GM21515 (cell line): ENCODE results near the gene C19orf47.
A peak's percentile ranks its signal among the peaks of the same experiment; 100 is the strongest.

ENCODE experiments used
- ATAC-seq: cut with Tn5 transposase; IDR thresholded peaks from one replicate; pipeline ENCODE4 v1.9.1; 2021; ENCODE audit not compliant: unreplicated experiment

Gene C19orf47, protein sequence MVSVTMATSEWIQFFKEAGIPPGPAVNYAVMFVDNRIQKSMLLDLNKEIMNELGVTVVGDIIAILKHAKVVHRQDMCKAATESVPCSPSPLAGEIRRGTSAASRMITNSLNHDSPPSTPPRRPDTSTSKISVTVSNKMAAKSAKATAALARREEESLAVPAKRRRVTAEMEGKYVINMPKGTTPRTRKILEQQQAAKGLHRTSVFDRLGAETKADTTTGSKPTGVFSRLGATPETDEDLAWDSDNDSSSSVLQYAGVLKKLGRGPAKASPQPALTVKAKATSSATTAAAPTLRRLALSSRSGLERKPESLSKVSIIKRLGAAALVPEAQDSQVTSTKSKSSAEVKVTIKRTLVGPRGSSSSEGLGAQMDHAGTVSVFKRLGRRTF

DNA sequence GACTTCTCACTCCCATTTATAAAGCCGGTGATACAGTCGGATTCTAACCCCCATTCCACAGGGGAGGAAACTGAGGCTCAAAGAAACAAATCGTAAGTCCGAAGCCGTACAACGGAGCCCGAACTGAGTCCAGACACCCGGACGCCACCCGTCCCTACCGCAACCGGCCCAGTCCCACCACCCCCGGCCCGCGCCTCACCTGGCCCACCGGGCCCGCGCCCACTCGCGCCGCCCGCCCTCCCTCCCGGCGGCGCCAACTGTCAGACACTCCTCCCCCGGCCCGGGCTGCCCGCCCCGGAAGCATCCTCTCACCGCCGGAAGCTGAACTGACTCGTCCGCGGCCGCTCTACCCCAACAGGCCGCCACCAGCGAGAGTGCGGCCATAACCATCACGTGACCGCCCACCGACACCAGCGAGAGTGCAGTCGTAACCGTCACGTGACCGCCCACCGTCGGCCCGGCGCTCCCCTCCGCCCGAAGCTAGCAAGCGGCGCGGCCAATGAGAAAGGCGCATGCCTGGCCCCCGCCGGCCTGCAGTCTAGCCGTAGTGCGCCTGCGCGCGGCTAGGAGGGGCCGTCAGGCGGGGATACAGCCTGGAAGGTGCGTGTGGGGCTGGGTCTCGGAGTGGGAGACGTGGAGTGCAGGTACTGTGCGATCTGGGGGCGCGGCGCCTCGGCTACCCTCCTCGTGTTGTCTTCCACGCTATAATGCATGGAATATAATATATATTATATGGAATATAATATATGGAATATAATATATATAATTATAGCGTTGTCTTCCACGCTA, at the start of gene C19orf47, which contains the start of gene PLD3:
Gene C19orf47, minus strand, starts transcription at position 273 of the 789 bp plus-strand sequence. CDS start 6,540 bp downstream, outside the sequence.
Gene PLD3, plus strand, starts transcription at position 571 of the 789 bp plus-strand sequence. CDS start 17,789 bp downstream, outside the sequence.
- ATAC-seq: peak; percentile 92

DNA sequence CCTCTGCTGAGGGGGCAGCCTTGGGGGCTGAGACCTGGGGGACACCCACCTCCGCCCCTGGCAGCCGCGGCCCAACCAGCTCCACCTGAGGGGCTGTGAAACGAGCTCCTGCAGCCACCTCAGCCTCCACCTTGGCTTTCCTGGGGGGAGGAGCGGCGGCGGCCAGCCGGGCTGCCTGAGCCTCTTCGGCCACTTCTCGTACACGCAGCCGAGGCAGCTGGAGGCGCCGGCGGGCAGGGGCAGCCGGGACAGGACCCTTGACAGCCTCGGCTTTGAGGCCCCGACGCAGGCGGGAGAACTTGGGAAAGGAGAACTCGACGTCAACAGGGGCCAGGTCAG, 49.3 kb upstream of the C19orf47 start:
- ATAC-seq: no peak

DNA sequence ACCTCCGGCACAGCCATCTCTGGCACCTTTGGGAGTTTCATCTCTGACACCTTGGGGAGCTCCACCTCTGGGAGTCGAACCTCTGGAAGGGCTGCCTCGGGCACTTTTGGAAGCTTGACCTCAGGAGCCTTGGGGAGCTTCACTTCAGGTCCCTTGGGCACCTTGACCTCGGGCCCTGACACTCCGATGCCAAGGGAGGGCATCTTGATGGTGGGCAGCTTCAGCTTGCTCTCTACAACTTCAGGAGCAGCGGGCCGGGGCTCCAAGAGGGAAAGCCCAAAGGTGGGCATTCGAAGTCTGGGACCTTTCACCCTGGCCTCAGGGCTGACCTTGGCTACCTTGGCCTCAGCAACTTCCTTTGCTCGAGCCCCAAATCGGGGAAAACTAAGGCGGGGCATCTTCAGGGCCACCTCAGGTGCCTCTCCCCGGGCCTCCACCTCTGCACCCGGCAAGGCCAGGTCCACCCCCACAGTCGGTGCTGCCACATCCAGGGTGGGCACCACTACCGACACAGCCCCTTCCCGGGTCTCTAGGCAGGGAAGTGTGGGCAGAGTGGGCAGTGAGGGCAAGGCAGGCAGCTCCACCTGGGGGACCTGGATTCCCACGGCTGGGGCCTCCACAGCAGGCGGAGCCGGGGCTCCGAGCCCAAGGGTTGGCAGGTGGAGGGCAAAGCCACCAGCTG, 48.8 kb upstream of the C19orf47 start:
- ATAC-seq: no peak

DNA sequence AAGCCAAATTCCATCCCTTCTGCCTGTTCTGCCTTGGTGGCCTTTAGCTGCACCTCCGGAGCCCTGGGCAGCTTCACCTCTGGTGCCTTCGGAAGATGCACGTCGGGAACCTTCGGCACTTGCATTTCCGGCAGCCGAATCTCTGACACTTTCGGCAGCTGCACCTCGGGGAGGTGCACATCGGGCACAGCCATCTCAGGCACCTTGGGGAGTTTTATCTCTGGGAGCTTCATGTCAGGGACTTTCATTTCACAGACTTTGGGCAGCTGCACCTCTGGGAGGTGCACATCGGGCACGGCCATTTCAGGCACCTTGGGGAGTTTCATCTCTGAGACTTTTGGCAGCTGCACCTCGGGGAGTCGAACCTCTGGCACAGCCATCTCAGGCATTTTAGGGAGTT, 47.8 kb upstream of the C19orf47 start:
- no peak for ATAC-seq

DNA sequence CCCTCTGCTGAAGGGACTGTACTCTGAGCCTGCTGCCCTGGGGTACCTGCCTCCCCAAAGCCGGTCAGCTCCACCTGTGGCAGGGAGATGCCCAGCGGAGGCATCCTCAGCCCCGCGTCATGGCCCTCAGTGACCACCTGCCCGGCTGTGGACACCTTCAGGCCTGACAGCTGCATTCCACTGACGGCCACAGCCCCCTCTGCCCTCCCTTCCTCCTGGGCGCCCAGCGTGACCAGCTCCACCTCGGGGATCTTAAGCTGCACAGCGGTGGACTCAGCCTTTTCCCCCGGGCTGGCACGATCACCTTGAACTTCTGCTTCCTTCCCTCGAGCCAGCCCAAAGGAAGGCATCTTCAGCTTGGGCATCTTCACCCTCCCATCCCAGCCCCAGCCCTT, 46.6 kb upstream of the C19orf47 start:
- ATAC-seq: no peak

DNA sequence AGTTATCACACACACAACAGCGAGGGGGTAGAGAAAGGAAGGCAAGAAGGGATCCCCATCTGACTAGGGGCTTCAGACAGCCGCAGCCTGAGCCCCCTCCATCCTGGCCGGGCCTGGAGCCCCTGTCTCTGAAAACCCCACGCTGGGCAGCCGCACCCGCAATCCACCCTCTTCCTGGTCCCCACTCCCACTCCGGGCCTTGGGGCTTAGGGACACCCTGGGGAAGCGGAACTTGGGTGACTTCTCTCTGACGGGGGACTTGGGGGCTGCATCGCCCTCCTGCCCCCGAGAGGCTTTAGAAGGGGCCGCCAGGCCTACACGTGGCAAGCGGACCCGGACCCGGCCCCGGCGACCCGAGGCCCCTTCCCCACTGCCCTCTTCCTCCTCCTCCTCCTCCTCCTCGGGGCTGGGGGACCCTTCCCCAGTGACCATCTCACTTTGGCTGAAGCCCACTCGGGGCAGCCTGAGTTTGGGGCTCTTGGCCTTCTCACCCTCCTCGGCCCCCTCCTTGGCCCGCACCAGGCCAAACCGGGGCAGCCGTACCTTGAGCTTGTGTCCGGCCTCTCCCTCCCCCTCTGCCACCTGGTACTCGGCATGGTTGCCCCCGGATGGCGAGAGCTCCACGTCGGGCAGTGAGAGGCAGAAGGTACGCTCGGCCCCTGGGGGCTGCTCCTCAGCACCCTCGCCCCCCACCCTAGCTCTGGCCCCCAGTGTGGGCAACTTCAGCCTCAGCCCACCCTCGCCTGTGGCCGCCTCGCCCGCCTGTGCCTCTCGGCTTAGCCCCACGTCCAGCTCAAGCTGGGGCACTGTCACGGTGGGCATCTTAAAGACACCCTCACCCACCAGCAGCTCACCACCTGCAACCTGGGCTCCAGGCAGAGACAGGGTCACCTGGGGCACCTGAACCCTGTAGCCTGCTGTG, 46.0 kb upstream of the C19orf47 start:
- no peak for ATAC-seq

DNA sequence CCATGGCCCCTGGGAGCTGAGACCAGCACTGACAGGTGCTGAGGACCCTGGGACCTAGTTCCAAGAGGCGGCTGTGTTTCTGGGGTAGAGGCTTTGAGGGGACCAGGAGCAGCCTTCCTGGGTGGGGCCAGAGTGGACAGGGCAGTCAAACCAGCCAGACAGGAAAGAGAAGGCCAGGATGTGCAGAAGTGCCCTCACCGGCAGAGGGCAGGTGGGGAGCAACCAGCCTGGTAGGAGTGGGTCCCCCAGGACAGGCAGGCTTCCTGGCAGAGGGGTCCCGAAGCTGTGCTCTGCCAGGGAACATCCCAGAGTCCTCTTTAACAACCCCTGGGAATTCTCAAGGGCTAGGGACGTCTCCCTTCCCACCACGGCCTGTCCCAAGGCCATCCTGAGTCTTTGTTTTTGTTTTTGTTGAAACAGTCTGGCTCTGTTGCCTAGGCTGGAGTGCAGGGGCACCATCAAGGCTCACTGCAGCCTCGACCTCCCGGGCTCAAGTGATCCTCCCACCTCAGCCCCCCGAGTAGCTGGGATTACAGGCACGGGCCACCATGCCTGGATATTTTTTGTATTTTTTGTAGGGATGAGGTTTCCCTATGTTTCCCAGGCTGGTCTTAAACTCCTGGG, 44.8 kb upstream of the C19orf47 start:
- no peak for ATAC-seq

DNA sequence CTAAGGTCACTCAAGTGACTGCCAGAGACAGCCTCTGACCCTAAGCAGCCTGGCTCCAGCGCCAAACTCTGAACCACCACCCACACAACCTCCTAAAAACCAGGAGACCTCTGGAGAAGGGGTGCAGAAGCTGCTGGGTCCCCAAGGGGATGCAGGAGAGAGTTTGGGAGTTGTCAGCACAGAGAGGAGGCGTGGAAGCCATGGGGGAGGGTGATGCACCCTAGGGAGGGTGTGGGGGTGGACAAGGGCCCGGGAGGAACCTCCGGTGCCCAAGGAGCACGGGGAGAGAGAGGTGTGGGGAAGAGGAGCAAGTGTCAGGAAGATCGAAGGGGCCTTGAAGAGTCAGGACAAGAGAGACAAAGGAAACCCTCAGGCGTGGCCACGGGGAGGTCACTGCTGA, 43.9 kb upstream of the C19orf47 start:
- no peak for ATAC-seq

DNA sequence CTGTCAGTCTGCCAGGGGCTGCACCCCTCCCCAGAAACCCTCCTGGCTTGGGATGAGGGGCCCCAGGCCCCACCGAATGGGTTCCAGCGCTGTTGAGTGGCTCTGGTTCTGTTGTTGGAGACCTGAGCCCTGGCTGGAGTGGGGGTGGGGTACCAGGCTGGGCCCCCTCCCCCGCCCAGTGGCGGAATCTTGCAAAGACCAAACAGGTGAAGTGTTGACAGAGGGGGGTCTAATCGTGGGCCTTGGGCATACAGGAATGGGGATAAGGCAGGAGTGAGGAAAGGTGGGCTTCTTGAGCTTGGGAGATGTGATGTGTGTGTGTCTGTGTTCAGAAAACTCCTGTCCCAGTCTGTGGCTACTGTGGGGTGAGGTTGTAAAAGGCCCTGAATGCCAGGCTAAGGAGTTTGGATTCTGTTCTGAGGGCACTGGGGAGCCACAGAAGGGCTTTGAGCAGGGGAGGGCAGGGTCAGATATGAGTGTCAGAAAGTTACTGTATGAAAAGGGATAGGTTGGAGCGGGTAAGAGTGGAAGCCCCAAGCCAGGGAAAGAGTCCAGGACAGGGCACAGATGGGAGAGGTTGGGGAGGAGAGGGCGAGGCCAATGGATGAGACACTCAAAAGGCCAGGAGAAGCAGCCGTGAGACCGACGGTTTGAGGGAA, 42.0 kb upstream of the C19orf47 start, which contains the start of gene HIPK4:
Gene HIPK4, minus strand, starts transcription at position 98 of the 659 bp plus-strand sequence. CDS start 279 bp downstream, outside the sequence.
- no peak for ATAC-seq

DNA sequence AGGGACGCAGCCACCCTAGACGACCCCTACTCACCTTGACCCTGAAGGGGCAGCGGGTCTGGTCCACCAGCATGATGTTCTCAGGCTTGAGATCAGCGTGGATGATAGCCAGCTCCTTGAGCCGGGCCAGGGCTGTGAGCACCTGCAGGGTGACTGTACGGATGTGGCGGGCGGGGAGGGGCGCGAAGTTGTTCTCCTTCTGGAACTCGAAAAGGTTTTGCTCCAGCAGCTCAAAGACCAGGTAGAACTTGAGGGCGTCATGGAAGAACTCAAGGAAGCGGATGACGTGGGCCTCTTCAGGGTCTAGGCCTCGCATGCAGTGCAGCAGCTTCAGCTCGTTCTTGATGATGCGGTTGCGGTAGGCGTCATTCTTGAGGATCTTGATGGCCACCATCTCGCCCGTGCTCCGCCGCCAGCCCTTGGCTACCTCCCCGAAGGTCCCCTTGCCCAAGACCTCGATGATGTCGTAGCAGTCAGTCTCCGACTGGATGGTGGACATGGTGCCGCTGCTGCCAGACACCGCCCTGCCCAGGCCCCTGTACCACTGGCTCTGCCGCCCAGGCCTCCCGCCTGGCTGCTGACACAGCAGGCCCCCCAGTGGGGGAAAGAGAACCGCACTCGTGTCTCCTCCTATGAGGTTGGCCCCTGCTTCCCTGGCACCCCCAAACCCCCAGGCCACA, 41.3 kb upstream of the C19orf47 start:
- ATAC-seq: no peak

DNA sequence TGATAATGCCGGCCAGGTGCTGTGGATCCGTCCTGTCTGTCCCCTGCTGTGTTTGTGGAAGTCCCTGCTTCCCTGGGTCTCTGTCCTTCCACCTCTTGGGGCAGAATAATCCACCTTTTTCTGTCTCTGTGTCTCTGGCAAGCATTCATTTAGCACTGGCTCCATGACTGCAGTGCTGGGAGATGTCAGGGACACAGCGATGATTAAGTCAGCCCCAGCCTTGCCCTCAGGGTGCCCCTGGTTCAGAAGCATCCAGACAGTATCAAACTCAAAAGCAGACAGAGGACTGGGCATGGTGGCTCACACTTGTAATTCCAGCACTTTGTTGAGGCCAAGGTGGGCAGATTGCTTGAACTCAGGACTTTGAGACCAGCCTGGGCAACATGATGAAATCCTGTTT, 40.3 kb upstream of the C19orf47 start:
- ATAC-seq: no peak

DNA sequence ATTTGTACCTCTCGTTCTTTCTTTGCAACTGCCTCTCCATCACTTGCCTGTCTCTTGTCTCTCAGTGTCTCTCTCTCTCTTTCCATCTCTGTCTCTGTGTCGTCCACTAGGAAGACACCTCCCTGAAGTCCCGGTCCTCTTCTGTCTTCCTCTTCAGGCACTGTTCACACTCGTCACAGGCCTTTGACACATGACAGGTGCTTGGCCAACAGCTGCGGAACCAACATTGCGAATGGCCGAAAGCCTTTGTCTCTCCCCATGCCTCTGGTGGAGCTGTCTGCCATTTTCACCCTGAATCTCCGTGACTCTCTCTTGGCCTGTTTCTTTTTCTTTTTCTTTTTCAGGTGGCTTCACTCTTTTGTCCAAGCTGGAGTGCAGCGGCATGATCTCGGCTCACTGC, 39.0 kb upstream of the C19orf47 start:
- ATAC-seq: no peak

DNA sequence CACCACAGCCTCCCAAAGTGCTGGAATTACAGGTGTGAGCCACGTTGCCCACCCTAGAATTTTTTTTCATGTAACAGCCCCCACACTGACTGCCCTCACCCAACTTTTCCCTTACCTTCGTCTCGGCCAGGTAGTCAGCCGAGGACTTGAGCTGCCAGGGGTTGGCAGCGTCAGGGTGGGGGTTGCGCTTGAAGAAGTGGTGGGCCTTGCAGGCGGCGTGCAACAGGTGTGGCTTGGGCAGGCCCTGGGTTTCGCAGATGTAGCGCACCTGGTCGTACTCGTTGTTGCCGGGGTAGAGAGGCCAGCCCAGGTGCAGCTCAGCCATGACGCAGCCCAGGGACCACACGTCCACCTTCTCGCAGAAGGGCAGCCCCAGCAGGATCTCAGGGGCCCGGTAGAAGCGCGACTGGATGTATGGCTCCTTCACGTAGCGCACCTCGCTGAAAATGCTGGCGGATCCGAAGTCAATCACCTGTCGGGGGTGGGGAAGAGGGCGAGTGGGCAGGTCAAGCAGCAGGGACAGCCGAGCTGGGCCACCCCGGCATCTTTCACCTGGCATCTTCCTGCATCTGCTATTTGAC, 35.6 kb upstream of the C19orf47 start:
- ATAC-seq: no peak

DNA sequence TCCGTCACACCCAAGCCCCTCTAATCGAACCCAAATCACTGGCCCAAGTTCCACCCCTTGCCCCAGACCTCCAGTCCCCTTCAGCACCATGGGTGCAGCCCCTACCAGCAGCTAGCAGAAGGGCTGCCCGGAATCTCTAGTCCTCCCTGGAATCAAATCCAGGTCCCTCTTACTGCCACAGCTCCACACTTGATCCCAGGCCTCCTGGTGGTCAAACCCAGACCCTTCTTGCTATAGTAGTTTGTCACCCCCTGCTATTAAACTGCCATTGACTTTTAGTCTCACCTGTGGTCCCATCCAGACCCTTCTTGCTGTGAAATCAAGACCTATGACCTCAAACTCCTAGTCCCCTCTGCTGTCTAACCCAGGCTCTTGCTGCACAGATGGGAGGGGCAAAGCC, 33.1 kb upstream of the C19orf47 start:
- no peak for ATAC-seq

DNA sequence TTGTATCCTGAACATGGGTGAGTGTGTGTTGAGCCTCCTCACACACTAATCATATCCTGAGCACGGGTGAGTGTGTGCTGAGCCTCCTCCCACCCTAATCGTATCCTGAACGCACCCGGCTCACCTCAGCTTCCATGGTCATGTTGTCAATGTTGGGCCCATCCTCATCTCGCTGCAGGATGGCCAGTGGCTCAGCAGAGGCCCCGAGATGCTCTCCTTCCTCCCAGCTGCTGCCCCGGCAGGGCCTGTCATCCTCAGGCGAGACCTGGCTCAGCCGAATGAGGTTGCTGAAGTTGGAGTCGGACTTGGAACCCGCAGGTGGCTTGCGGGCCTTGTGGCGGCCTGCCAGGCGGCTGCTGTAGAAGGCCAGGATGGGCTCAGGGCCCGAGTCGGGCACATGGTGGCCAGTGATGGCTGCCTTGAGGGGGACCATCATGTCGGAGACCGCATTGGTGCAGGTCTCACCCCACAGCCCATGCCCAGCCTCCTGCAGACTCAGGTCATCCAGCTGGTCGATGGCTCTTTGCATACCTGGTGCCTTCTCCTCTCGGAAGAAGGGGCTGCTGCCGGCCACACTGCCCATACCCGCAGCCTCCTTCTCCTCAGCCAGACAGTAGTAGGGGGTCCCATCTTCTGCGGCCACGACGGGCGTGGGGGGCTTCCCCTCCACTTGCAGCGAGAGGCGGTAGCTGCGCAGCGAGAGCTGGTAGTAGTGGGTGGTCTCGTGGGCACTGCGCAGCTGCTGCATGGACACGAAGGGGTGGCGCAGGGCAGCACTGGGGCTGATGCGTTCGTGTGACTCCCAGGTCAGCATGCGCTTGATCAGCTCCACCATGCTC, 32.2 kb upstream of the C19orf47 start:
- ATAC-seq: no peak

DNA sequence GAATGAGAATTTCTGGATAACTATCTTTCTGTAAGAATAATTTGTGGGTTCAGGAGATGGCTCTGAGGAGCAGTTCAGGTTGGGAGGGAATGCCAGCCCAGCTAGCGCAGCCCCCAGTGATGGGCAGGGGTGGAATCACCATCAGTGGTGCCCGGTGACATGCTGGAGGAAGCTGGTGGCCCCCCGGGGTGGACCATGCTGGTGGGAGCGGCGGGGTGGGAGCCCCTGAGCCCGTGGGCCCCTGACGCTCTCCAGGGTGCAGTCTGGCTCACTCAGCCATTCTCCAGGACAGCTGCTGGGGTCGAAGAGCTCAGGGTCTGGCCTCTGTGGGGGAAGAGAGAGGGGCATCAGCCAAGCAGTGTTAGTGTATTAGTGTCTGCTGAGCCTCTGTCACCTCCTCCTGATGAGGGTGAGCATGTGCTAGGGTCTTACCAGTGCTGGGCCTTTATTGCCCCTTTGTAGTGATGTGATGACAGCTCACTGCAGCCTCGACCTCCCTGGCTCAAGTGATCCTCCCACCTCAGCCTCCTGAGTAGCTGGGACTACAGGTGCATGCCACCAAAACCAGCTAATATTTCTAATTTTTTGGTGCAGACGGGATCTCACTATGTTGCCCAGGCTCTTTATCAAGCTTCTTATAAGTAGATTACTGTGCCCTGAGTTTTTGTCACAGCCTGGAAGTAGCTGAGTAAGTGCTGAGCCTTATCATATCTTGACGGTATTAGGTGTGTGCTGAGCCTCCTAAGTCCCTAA, 31.4 kb upstream of the C19orf47 start:
- ATAC-seq: no peak

DNA sequence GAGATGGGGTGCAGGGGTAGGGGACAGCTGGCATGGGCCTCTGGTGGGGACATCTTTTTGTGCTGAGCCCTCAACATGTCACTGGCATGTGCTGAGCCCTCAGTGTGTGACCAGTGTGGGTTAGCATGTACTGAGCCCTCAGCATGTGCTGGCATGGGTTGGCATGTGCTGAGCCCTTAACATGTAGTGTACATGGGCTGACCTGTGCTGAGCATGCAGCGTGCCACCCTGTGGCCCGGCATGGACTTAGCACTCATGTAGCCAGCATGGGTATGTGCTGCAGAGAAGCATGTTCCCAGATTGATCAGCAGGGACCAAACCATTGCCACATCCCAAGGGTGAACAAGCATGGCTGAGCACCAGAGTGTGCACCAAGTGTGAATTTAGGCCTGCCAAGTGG, 30.3 kb upstream of the C19orf47 start:
- ATAC-seq: no peak
